ENCODE data around the gene NTF3.

- TF ChIP-seq POLR2A (IDR thresholded peaks at IDR 0.05), result no peak
- TF ChIP-seq, protein P1, sequence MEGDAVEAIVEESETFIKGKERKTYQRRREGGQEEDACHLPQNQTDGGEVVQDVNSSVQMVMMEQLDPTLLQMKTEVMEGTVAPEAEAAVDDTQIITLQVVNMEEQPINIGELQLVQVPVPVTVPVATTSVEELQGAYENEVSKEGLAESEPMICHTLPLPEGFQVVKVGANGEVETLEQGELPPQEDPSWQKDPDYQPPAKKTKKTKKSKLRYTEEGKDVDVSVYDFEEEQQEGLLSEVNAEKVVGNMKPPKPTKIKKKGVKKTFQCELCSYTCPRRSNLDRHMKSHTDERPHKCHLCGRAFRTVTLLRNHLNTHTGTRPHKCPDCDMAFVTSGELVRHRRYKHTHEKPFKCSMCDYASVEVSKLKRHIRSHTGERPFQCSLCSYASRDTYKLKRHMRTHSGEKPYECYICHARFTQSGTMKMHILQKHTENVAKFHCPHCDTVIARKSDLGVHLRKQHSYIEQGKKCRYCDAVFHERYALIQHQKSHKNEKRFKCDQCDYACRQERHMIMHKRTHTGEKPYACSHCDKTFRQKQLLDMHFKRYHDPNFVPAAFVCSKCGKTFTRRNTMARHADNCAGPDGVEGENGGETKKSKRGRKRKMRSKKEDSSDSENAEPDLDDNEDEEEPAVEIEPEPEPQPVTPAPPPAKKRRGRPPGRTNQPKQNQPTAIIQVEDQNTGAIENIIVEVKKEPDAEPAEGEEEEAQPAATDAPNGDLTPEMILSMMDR (IDR thresholded peaks at IDR 0.05), result no peak
Observed at GRCh38 chr12:5481645-5482044, 49.7 kb downstream of the NTF3 start.

All from lower leg skin (tissue), 3 donors.